Ectodermal cell (in vitro differentiated cells): ENCODE measurements around the gene PHC2.

ENCODE experiments used
- H3K27ac ChIP-seq: 2 replicates; pipeline ENCODE4 v1.7.0; 2013; ENCODE audit warnings: mild to moderate bottlenecking, low read depth, low read length; ENCODE audit not compliant: insufficient read depth, poor library complexity, severe bottlenecking
- H3K27me3 ChIP-seq: 2 replicates; pipeline ENCODE4 v1.7.0; 2013; ENCODE audit warnings: mild to moderate bottlenecking, low read length; ENCODE audit not compliant: insufficient read depth, control insufficient read depth, poor library complexity, severe bottlenecking
- H3K36me3 ChIP-seq: one replicate; pipeline ENCODE4 v1.7.0; 2013; ENCODE audit warnings: low read length; ENCODE audit not compliant: control insufficient read depth, insufficient read depth
- H3K4me1 ChIP-seq: one replicate; pipeline ENCODE4 v1.7.0; 2013; ENCODE audit warnings: low read length; ENCODE audit not compliant: control insufficient read depth, insufficient read depth
- H3K4me3 ChIP-seq: 2 replicates; pipeline ENCODE4 v1.7.0; 2013; ENCODE audit warnings: low read depth, low read length, control low read depth; ENCODE audit not compliant: insufficient read depth
- H3K9me3 ChIP-seq: 2 replicates; pipeline ENCODE4 v1.7.0; 2013; ENCODE audit warnings: mild to moderate bottlenecking, low read length, moderate library complexity; ENCODE audit not compliant: control insufficient read depth
- WGBS, 2 experiments: methylation state at CpG; one replicate each; pipeline ENCODE4 v1.1.7; 2013; ENCODE audit warnings: missing lambda C conversion rate in 2 of 2; 5-methylcytosine and 5-hydroxymethylcytosine counted together

The PHC2 gene

GRCh38 chr1:33454646-33455282 is 23.9 kb upstream of the PHC2 start:
- H3K27ac ChIP-seq = no peak overlapping the region
- 93 to 94% methylated on average over 7 to 8 of the region's 8 CpGs for WGBS, 2 experiments
- no peaks in the 10 kb centered on the region for H3K36me3 ChIP-seq

GRCh38 chr1:33446590-33446989 is 15.7 kb upstream of the PHC2 start:
- Histone ChIP-seq H3K4me1 (no peaks in the 10 kb centered on the region), H3K9me3 (no peaks in the 10 kb centered on the region), H3K4me3 (no peak overlapping the region), H3K27ac (no peak overlapping the region), H3K36me3 (no peaks in the 10 kb centered on the region), H3K27me3 (no peaks in the 10 kb centered on the region)
- 91 to 93% methylated on average over 2 to 3 of the region's 3 CpGs for WGBS, 2 experiments

More at GRCh38 chr1:33454646-33455282, 23.9 kb upstream of the PHC2 start:
- no peaks in the 10 kb centered on the region for H3K4me1 ChIP-seq
- H3K4me3 ChIP-seq = no peak overlapping the region
- no peaks in the 10 kb centered on the region for H3K9me3 ChIP-seq
- no peaks in the 10 kb centered on the region for H3K27me3 ChIP-seq

- no peaks in the 10 kb centered on the region for H3K9me3 ChIP-seq
- no peak overlapping the region for H3K4me3 ChIP-seq
- H3K27ac ChIP-seq = no peak overlapping the region
- no peaks in the 10 kb centered on the region for H3K27me3 ChIP-seq
- no peaks in the 10 kb centered on the region for H3K4me1 ChIP-seq
- H3K36me3 ChIP-seq = no peaks in the 10 kb centered on the region
- 92 to 95% methylated on average over 6 of the region's 6 CpGs for WGBS, 2 experiments
These were observed 14.2 kb upstream of the PHC2 start for GRCh38 chr1:33445108-33445507.

GRCh38 chr1:33443705-33444180 is 12.8 kb upstream of the PHC2 start:
- Histone ChIP-seq H3K36me3 (no peaks in the 10 kb centered on the region), H3K9me3 (no peaks in the 10 kb centered on the region), H3K4me1 (no peaks in the 10 kb centered on the region), H3K27me3 (no peaks in the 10 kb centered on the region), H3K4me3 (no peak overlapping the region), H3K27ac (no peak overlapping the region)
- WGBS, 2 experiments = 59 to 61% methylated on average over 6 of the region's 6 CpGs

- Histone ChIP-seq H3K36me3 (no peaks in the 10 kb centered on the region), H3K27ac (no peak overlapping the region)
- 56 to 66% methylated on average over 3 to 4 of the region's 4 CpGs for WGBS, 2 experiments
These were observed 12.3 kb upstream of the PHC2 start for GRCh38 chr1:33443080-33443704.

GRCh38 chr1:33442141-33442540 is 11.2 kb upstream of the PHC2 start:
- H3K27me3 ChIP-seq = no peaks in the 10 kb centered on the region
- H3K4me1 ChIP-seq = peaks cover under 1% of the 10 kb centered on the region
- no peak overlapping the region for H3K27ac ChIP-seq
- WGBS, 2 experiments = 95 to 97% methylated on average over 1 of the region's 1 CpG
- no peaks in the 10 kb centered on the region for H3K9me3 ChIP-seq
- no peak overlapping the region for H3K4me3 ChIP-seq
- H3K36me3 ChIP-seq = no peaks in the 10 kb centered on the region

More at GRCh38 chr1:33443080-33443704, 12.3 kb upstream of the PHC2 start:
- no peak overlapping the region for H3K4me3 ChIP-seq
- no peaks in the 10 kb centered on the region for H3K27me3 ChIP-seq
- H3K4me1 ChIP-seq = no peaks in the 10 kb centered on the region
- no peaks in the 10 kb centered on the region for H3K9me3 ChIP-seq

GRCh38 chr1:33441088-33441745 is 10.3 kb upstream of the PHC2 start:
- Histone ChIP-seq H3K27ac (no peak overlapping the region), H3K4me1 (peaks cover 7% of the 10 kb centered on the region), H3K27me3 (no peaks in the 10 kb centered on the region), H3K9me3 (no peaks in the 10 kb centered on the region), H3K36me3 (no peaks in the 10 kb centered on the region), H3K4me3 (no peak overlapping the region)
- WGBS, 2 experiments = 85 to 87% methylated on average over 6 of the region's 6 CpGs

- Histone ChIP-seq H3K4me3 (no peak overlapping the region), H3K36me3 (no peaks in the 10 kb centered on the region), H3K9me3 (no peaks in the 10 kb centered on the region), H3K4me1 (peaks cover 7% of the 10 kb centered on the region), H3K27me3 (no peaks in the 10 kb centered on the region), H3K27ac (no peak overlapping the region)
- WGBS, 2 experiments = 80 to 90% methylated on average over 1 of the region's 1 CpG
These were observed 8.8 kb upstream of the PHC2 start for GRCh38 chr1:33439662-33440061.

GRCh38 chr1:33438364-33439160 is 7.7 kb upstream of the PHC2 start:
- 71 to 79% methylated on average over 6 of the region's 6 CpGs for WGBS, 2 experiments
- no peak overlapping the region for H3K27ac ChIP-seq
- H3K9me3 ChIP-seq = no peaks in the 10 kb centered on the region
- no peaks in the 10 kb centered on the region for H3K36me3 ChIP-seq
- peaks cover 7% of the 10 kb centered on the region for H3K4me1 ChIP-seq
- H3K4me3 ChIP-seq = no peak overlapping the region
- H3K27me3 ChIP-seq = no peaks in the 10 kb centered on the region
